HEK293T (cell line): Measurements from ENCODE around the gene MXRA7.

Experiments
- CTCF ChIA-PET: fragments of 350-600 bp; formaldehyde crosslinking; extraction: SDS; loops from one replicate; lab custom pipeline; 2021; ENCODE audit warnings: antibody characterized with exemption, inconsistent platforms; lab: Yijun Ruan, JAX
- POLR2A ChIA-PET: fragments of 350-600 bp; formaldehyde crosslinking; extraction: SDS; loops from one replicate; lab custom pipeline; 2020; ENCODE audit warnings: antibody characterized with exemption, inconsistent platforms; lab: Yijun Ruan, JAX
- DNase-seq: peaks from one replicate; pipeline ENCODE4 v3.0.0; 2012; ENCODE audit warnings: mixed read lengths; ENCODE audit errors: extremely low spot score
- BHLHE40 ChIP-seq: fragments of 450-650 bp; IDR thresholded peaks from 2 replicates; pipeline ENCODE4 v1.6.1; 2016; ENCODE audit warnings: mild to moderate bottlenecking, moderate library complexity, borderline replicate concordance
- FOXA1 ChIP-seq: fragments of 450-650 bp; IDR thresholded peaks from 2 replicates; pipeline ENCODE4 v1.6.1; 2016; ENCODE audit warnings: mild to moderate bottlenecking
- FOXM1 ChIP-seq: fragments of 450-650 bp; IDR thresholded peaks from 2 replicates; pipeline ENCODE4 v1.6.1; 2017; ENCODE audit warnings: mild to moderate bottlenecking, borderline replicate concordance
- HDGF ChIP-seq: fragments of 450-650 bp; IDR thresholded peaks from 2 replicates; pipeline ENCODE4 v1.6.1; 2017; ENCODE audit warnings: antibody characterized with exemption, borderline replicate concordance
- NFRKB ChIP-seq: fragments of 450-650 bp; IDR thresholded peaks from 2 replicates; pipeline ENCODE4 v1.6.1; 2016; ENCODE audit warnings: mild to moderate bottlenecking, moderate library complexity

The MXRA7 gene

GRCh38 chr17:76630151-76630550 is 80.6 kb downstream of the MXRA7 start:
- POLR2A ChIA-PET = no interaction called here
- CTCF ChIA-PET = interaction anchor here (1.1 kb wide), 1 partner anchor 72 kb away, joined by 3 read pairs; no protein-coding TSS in a partner anchor
- TF ChIP-seq HDGF (no peak), FOXA1 (no peak), FOXM1 (no peak), BHLHE40 (no peak), NFRKB (no peak)
- DNase-seq = no peak
